Cardiac atrium fibroblast (primary cell): Measurements from ENCODE around the gene PDE4D. TPM values are rescaled to one million over a fixed set of nuclear protein-coding genes. Genes with fewer than 3 reads are reported as not detected.

Source experiments
- total RNA-seq: library from RNA; depleted of rRNA; stranded (reverse); fragments of >200 nt; gene quantifications from 2 replicates; pipeline ENCODE4 v1.2.3, GENCODE V29; 2015

PDE4D gene
- total RNA-seq: 12.1 and 13.3 TPM in 2 replicates

DNA sequence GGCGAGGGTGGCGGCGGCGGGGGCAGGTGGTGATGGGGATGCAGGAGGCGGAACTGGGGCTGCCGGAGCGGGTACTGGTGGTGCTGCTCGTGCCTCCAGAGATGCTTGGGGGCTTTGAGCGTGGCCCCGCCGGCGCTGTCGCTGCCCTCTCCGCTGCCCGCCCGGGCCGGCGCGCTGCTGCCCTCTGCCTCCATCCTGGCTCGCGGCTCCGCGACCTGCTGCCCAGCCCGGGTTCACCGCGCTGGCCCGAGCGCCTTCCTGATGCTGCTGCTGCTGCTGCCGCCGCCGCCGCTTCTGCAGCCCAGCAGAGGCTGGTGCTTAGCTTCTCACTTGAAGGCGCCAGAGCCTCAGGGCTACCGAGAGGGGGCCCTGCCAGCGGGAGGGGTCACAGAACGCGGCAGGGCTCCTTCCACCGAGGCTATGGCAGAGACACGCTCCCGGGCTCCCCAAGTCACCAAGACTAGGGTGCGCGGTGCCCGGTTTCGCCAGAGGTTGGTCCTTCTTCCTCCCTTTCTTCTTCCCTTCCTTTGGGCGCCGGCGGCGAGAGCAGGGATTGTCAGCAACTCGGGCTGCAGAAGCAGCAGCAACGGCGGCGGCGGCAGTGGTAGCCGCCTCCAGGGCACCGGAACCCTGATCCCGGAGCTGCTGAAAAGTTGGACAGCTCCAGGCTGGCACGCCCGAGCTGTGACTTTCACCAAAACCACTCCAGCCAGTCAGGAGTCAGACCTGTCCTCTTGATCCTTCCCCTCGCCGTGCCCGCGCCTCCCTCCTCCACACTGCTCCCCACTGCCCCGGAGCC, at the start of gene PDE4D:
TSS of gene PDE4D (minus strand) at position 298 of the 799 bp plus-strand sequence.

